Measurements from ENCODE around the gene CDC42BPB.

The CDC42BPB gene

GRCh38 chr14:103095210-103095778 lies 37.9 kb upstream of the CDC42BPB start:
- DNase-seq: no peak

DNA sequence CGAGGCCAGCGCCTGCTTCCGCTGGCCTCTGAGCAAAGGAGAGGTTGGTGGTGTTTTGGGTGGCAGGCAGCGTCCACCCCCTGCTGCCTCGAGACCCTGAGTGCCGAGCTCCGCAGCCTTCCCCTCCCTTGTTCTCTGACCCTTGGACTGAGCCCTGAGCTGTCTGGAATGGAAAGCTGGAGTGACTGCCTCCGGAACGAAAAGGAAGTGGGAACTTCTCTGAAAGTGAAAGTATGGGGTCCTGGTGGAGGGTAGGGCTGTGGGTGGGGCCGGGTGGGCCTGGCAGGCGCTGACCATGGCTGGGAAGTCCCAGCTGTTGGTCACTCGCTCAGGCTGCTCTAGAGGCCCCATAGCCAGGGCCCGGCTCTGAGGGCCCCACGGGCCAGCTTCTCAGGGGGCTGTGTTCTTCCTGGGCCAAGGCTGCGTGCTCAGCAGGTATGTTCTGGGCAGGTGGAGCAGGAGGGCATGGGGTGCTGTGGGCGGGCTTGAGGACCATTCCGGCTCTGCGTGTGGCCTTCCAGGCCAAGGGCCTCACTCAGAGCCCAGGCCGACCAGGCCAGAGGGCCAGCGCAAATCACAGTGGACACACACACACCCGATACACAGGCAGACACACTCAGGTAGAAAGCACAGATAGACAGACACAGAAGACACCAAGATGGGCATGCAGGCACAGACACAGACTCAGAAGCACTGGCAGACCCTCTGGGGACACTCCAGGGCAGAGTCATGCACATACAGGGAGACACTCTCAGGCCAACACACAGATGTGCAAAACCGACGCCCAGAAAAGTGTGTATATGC lies 37.3 kb upstream of the CDC42BPB start, which contains the start of gene EXOC3L4:
Gene EXOC3L4 (plus strand): TSS at position 320 of the 804 bp plus-strand sequence. CDS start 5,495 bp downstream, outside the sequence.
- DNase-seq: no peak

GRCh38 chr14:103093856-103094405 lies 36.6 kb upstream of the CDC42BPB start:
- no peak for DNase-seq

- DNase-seq: no peak
Observed at GRCh38 chr14:103091883-103092222, 34.5 kb upstream of the CDC42BPB start.

GRCh38 chr14:103091041-103091882 lies 33.9 kb upstream of the CDC42BPB start:
- DNase-seq: peak; percentile 86

DNA sequence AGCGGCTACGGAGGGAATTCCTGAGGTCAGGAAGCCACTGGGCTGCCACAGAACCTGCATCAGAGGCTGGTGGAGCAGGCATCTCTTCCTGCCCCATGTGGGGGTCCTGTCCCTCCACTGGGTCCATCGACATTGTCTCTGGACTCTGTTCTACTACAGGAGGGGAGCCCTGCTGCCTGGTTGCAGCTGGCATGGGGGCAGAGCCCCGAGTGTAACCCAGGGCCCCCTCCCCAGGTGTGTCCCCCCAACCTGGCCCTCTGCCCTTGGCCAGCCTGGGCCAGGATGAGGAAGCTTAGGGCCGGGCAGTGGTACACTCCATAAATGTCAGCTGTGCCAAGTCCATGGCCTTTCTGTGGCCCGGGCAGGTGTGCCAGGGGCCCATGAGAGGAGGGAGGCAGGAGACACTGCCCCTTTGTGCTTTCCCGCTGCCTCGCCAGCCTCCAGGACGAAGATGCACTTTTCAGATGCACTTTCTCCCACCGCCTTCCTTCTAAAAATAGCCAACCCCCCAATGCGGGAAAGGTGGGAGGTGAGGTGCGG lies 33.2 kb upstream of the CDC42BPB start:
- DNase-seq: no peak

GRCh38 chr14:103089386-103090335 lies 32.3 kb upstream of the CDC42BPB start:
- DNase-seq: no peak

- no peak for DNase-seq
Observed at GRCh38 chr14:103088921-103089320, 31.6 kb upstream of the CDC42BPB start.

GRCh38 chr14:103087343-103087835 lies 30.0 kb upstream of the CDC42BPB start:
- DNase-seq: no peak

DNA sequence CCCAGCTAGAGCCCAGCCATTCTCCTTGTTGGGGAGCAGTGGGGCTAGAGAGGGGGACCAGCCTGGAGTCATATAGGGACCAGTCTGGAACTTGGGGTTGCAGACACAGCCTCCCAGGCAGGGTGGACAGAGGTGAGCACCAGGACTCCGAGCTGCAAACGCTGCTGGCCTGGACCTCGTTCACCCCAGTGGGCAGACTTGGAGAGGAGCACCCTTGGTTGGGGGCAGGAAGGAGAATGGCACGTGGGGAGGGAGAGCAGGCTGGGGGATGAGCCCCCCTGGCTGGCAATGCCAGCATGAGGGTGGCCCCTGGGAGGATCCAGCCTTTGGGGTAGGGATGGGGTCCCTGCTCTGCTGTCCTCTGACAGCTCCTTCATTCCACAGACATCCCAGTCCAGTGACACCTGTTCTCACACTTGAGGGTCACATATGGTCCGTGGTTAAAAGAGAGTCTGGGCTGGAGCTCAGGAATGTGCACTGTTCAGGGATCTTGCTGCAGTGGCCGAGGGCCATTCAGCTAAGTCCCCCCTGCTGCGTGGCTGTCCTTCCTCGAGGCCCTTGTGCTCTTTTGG lies 29.5 kb upstream of the CDC42BPB start:
- no peak for DNase-seq

DNA sequence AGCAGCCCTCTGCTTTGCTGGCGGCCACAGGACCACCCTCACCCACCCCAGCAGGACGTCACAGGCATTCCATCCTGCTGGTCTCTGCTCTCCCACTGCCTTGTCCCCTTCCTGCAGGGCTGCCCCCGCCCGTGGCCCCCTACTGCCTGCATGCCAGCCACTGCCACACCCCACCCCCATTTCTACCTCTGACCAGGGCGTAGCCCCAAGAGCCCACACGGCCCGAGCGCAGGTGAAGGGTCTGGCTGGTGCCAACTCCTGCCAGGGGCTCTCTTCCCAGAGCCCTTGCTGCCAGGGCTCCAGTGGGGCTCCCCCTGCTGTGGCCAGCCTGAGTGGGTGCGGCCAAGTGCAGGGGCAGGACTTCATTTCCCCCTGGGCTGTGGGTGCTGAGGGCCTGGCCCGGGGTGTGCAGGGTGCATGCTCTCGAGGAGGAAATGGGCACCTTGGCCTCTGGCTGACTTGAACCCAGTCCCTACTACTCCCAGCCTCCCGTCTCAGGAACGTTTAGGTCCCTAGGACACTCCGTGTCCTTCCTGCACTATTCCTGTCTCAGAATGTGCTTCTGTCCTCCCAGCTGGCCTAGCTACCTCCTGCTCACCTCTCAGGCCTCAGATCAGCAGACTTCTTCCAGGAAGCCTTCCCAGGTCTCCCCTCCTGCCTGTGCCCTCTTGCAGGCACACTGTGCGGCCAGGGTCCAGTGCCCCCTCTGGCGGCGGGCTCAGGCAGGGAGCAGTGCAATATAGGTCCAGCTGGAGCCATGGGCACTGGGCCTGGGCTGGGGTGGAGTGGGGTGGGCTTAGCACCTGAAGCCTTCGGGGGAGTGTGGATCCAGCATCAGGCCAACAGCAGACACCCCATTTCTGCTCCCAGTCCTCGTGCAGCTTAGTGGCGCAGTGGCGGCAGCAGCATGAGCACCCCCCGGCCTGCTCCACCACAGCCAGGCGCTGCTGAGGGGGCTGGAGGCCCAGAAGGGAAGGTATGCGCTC lies 28.1 kb upstream of the CDC42BPB start:
- DNase-seq: no peak

GRCh38 chr14:103084021-103084919 lies 26.9 kb upstream of the CDC42BPB start, which contains the start of gene LBHD2:
Gene LBHD2 (plus strand): TSS chr14:103084210. CDS start chr14:103086013, 1,803 bp downstream.
- DNase-seq: no peak

- no peak for DNase-seq
Observed at GRCh38 chr14:103081951-103082350, 24.6 kb upstream of the CDC42BPB start.

DNA sequence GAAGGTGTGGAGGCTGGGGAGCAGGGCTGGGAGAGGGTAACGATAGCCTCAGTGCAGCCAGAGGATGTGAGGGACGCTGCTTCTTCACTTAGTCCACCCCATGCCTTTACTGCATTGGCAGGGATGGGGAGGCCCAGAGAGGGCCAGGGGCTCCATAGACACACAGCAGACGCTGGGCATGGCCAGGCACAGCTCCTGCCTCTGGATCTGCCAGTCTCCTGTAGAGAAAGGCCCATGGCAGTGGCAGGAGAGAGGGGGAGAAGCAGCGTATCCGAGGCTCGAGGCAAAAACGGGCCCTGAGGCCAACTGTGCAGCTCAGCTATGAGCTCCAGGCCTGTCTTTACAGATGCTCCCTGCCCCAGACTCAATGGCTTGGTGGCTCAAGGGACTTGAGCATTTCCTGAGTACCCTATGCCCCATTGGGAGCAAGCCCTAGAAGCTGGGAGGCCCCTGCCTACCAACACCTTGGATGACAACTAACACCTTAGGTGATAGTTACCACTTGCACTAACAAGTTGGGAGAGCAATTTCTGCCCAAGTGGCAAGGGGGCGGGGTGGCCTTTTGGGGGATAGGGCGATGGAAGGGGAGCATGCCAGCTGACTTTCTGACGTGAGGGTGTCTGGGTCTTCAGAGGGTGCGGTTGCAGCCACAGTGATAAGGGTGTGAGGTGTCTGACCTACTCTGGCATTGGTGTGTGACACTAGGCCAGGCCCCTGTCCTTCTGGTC lies 21.7 kb upstream of the CDC42BPB start:
- no peak for DNase-seq

GRCh38 chr14:103078420-103078749 lies 21.0 kb upstream of the CDC42BPB start:
- DNase-seq: peak; percentile 93

GRCh38 chr14:103074729-103075367 lies 17.5 kb upstream of the CDC42BPB start:
- peak; percentile 86 for DNase-seq

GRCh38 chr14:103073876-103074728 lies 16.8 kb upstream of the CDC42BPB start:
- no peak for DNase-seq

All from hematopoietic multipotent progenitor cell treated with erythropoietin and hydrocortisone succinate and interleukin-3 and kit ligand, for 4 days (in vitro differentiated cells).